HG03521 (cell line): ENCODE measurements around the gene ANKRD34B.

Source experiments
- ATAC-seq: cut with Tn5 transposase; IDR thresholded peaks from one replicate; pipeline ENCODE4 v1.9.1; 2021; ENCODE audit warnings: mild to moderate bottlenecking, moderate library complexity; ENCODE audit not compliant: unreplicated experiment

ANKRD34B gene

DNA sequence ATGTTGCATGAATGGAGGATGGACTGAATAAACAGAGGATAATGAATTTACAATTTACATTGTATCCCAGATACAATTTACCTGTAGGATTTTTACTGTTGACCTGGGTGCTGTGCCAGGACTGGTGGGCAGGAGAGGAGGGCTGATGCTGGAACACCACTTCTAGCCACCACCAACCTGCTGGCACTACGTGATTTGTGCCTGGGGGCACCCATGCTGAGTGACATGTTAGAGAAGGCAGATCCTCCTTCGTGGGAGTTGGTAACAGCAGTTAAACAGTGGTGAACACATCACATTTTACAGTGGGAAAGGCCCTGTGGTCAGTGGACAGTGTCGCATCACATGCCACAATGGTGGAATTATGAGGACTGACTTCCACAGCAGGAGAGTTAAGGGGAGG lies 3.0 kb upstream of the ANKRD34B start:
- no peak for ATAC-seq

DNA sequence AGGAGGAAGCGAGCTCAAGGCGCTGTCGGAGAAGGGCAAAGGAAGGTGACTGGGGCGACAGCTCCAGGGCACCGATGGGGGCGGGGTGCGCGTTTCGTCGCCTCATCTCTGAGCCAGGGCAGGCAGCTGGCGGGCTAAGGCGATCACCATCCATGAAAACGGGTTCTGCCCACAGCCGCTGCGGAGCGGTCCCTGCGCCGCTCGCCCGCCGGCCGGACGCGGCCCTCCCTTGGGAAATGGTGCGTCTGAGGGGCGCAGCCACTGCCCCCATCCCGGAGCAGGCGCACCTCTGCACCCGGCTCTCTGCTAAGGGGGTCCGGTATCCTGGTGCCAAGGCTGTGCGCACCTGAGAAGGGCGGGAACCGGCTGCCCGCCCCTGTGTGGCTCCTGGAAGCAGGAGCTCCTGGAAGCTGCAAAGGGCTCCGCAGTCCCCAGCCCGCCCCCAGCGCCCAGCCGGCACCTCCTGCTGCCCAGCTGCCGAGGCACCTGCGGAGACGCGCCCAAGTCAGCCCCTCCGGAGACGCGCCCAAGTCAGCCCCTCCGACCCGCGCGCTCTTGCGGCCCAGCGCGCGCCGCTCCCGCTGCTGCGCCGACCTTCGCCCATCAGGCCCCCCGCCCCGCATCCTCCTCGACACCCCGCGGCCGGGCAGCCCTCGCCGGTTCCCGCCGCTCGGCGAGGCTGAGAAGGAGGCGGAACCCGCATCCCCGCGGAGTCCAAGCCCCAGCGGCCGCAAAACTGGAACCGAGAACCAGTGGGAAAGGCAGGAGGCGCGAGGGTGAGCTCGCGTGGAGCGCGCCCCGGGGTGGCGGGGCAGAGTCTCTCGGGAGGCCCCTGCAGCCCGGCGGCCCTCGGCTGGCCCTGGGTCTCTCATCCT lies 757 bp downstream of the ANKRD34B start:
- peak; percentile 21 for ATAC-seq

DNA sequence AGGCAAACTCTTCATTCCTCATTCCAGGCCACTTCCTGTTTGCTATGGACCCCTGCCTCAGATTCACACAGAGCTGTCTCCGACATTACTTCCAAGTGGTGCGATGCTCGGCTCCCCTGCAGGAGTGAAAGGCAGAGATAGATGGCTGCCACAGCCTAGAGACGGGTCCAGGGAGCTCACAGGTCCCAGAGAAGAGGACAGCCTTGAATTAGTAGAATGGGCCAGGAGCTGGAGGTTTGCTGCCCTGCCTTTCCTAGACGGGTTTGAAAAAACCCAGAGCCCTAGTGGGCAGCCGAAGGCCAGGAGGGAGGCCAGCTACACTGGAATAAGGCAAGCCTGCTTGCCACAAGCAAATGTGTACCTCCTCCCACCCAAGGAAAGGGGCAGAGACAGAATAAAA lies 1.8 kb downstream of the ANKRD34B start:
- no peak for ATAC-seq

DNA sequence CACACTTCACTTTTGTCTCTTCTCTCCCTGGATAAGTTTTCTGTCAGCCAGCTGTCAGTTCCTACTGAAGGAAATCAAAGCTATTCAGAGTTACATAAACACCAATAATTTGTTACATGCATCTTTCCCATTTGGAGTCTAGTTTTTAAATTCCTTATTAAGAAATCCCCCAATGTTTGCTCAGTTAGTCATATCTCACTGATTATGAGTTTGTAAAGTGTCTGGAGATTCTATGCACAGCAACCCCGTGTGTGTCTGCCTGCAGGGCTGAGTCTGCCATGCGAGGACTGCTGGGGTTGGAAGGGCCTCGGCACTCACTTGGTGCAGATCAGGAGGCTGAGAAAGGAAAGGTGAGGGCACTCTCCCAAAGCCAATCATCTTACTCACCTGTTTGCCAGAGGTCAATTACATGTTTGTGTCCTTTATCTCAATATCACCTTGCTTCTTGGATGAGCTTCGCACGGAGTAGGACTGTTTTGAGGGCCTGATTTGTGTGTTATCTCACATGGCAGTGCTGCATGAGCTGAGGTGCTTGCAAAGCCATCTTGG lies 3.3 kb downstream of the ANKRD34B start:
- no peak for ATAC-seq

DNA sequence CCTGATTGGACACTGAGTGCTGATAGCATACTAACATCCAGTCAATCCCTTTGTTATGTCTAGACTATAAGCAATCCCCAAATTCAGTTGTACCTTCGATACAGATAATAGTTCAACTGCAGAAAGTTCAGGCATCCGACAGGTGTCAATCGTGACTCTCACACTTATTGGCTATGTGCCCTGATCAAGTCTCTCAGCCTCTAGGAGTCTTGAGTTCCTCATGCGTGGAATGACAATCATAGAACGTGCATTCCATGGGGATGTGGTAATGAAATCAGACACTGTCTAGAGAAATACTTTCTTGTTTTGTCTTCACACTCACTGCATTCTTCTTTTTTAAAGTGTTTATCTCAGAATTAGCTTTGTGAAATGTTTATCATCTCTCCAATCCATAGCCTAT lies 4.8 kb downstream of the ANKRD34B start:
- ATAC-seq: no peak

DNA sequence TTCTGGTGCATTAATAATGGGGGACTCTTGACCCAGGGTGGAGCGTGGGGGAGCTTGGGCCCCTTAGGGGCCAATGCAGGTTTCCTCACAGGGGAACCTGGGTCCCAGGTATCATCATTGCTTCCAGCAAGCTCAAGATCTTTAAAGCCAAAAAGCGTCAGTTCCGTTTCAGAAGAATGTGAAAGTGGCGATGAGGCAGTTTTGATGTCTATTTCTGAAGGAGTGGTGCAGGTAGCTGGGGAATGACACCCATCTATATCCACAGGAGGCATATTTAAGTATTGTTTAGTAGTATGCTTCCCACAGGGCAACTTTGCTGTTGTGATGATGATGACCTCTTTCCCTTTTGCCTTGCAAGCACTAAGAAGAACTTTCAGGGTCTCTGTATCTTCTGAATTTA lies 10.8 kb downstream of the ANKRD34B start:
- ATAC-seq: no peak

DNA sequence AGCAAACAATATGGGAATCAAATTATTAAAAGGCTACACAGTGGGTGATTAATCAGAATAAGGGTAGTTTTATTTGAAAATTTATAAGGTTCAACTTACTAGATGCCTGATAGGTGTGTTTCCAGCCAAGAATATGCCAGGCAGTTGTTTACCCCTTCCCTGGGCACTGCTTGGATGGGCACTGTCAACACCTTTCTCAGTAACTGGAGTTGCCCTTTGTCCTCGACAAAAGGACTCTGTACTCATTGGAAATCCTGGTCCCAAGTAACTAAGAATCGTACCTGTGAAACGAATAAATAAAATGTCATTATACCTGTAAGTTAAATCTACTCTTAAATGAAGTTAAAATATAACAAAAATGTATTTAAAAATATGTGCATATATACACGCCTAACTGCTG lies 15.0 kb downstream of the ANKRD34B start:
- no peak for ATAC-seq

DNA sequence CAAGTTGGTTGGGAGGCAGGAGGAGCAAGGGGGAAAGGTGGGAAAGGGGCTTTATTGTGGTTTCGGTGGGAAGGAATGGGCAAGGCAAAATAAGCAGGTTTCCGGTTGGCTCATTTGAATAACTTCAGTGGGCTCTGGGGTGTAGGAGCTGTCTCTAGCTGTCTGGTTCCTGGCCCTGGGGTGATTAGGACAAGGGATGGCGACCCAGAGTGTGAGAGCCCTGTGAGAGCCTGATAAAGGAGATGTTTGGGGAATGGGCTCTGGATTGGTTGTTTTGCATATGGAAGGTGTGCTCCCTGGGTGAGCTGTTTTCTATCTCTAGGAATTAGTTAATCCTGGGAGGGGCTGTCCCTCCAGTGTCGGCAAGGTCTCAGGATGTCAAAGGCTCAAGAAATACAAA lies 15.4 kb downstream of the ANKRD34B start:
- no peak for ATAC-seq

DNA sequence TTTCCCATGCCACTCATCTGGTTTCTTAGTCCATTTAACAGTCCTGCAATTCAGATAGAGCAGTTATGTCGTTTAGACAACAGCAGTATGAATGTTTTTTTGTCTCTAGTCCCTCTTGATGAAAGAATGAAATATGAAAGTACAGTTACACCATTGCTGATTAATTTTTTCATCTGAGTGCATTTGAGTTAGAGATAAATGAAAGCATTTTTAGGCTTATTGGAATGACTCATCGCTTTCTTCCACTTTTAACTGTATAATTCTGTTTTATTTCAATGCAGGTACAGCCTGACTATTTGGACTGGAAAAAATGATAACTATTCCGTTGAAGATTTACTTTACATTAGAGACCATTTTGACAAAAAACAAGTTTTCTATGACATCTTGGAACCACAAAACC lies 28.7 kb downstream of the ANKRD34B start:
- ATAC-seq: no peak

DNA sequence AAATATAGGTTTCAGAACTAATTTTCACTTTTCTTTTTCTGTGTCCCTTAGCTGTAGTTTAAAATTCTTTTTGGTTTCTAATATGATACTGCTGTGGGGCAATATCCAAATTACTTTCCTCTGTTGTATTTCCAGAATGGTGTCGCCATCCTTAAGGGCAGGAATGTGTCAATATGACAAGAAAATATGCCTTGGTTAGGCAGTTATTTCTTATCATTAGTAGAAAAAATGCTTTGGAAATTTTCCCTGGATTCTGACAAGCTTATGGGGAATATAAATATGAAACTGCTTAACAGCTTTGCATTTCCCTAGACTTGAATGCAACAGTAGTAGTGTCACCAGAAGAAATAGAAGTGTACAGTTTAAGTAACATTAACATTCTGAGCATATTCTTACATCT lies 29.4 kb downstream of the ANKRD34B start:
- ATAC-seq: no peak

DNA sequence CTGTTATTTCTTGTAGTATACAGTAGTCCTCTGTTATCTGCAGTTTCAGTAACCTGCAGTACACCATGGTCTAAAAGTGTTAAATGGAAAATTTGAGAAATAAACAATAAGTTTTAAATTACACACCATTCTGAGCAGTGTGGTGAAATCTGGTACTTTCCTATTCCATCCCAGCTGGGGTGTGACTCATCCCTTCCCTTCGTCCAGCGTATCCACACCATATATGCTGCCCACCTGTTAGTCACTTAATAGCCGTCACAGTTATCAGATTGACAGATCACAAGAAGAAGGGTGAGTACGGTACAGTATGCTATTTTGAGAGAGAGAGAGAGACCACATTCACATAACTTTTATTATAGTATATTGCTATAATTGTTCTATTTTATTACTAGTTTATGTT lies 53.3 kb downstream of the ANKRD34B start:
- no peak for ATAC-seq

DNA sequence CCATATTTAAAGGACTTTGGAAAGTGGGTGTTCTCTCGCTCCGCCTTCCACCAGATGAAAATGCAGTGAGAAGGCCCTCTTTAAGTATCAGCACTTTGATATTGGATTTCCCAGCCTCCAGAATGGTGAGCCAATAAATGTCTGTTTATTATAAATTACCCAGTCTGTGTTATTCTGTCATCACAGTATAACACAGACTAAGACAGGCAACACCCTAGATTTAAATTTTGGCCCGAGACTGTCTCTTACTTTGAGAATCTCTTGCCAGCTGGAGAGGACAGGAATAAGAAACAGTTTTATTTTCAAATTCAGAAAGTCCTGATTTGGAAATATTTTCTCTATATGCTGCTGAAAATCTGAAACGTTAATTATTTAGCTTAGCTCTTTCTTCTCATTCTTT lies 60.7 kb downstream of the ANKRD34B start:
- ATAC-seq: no peak

DNA sequence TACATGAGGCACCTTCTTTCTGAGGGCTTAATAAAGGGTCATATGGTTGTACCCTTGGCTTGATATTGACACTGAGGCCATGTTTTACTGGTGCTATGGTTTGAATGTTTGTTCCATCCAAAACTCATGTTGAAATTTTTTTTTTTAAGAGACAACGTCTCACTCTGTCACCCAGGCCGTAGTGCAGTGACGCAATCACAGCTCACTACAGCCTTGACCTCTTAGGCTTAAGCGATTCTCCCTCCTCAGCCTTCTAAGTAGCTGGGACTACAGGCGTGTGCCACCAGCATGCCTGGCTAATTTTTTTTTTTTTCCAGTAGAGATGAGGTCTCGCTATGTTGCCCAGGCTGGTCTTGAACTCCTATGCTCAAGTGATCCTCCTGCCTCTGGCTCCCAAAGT lies 61.2 kb downstream of the ANKRD34B start:
- no peak for ATAC-seq

DNA sequence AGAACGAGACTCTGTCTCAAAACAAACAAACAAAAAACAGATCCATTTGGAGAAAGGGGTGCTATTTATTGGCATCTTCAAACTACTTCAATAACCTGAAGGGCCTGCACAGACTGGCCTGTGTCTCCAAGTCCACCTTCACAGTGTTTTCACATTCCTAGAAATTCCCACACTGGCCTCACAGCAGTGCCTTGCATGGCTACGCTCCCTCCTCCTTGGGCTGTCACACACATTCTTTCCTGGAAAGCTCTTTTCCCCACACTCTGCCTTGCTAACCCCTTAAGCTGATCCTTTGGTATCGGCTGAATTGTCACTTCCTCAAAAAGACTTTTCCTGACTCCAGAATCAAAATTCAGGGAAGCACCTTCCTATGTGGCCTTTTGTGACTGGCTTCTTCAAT lies 62.4 kb downstream of the ANKRD34B start:
- ATAC-seq: no peak
